DOHH2 (cell line): ENCODE measurements around the gene SCTR.

ENCODE experiments used
- H3F3A ChIP-seq: fragments of 200-600 bp; sonication (generic), shearing (Covaris generic); 2 replicates; pipeline ENCODE4 v1.6.0; 2016; ENCODE audit warnings: antibody characterized with exemption, mild to moderate bottlenecking; ENCODE audit not compliant: control insufficient read depth, insufficient read depth
- H3K27ac ChIP-seq: fragments of 200-600 bp; sonication (generic); 2 replicates; pipeline ENCODE4 v1.5.1; 2014; ENCODE audit warnings: low read depth, mild to moderate bottlenecking, low read length, moderate library complexity
- H3K27me3 ChIP-seq: fragments of 200-600 bp; sonication (generic); 2 replicates; pipeline ENCODE4 v1.6.1; 2014; ENCODE audit warnings: mild to moderate bottlenecking, low read length, mixed read lengths; ENCODE audit not compliant: control insufficient read depth
- H3K36me3 ChIP-seq: fragments of 200-600 bp; sonication (generic); 2 replicates; pipeline ENCODE4 v1.6.1; 2014; ENCODE audit warnings: mild to moderate bottlenecking, low read length, moderate library complexity, mixed read lengths; ENCODE audit not compliant: control insufficient read depth
- H3K4me1 ChIP-seq: fragments of 200-600 bp; sonication (generic); 2 replicates; pipeline ENCODE4 v1.6.1; 2014; ENCODE audit warnings: mild to moderate bottlenecking, low read length, mixed read lengths; ENCODE audit not compliant: control insufficient read depth
- H3K4me2 ChIP-seq: fragments of 200-600 bp; sonication (generic); 2 replicates; pipeline ENCODE4 v1.6.0; 2014; ENCODE audit warnings: mild to moderate bottlenecking, low read length, moderate library complexity
- H3K4me3 ChIP-seq: fragments of 200-600 bp; sonication (generic); 2 replicates; pipeline ENCODE4 v1.5.1; 2014; ENCODE audit warnings: mild to moderate bottlenecking, low read length, mixed read lengths
- H3K79me2 ChIP-seq: fragments of 200-600 bp; sonication (generic); 2 replicates; pipeline ENCODE4 v1.6.1; 2014; ENCODE audit warnings: mild to moderate bottlenecking, low read length, mixed read lengths; ENCODE audit not compliant: control insufficient read depth
- H3K9me2 ChIP-seq: fragments of 200-600 bp; sonication (generic); replicated peaks from 2 replicates; pipeline ENCODE4 v1.6.1; 2014; ENCODE audit warnings: mild to moderate bottlenecking, low read length, mixed read lengths; ENCODE audit not compliant: control insufficient read depth
- H3K9me3 ChIP-seq: fragments of 200-600 bp; sonication (generic); 2 replicates; pipeline ENCODE4 v1.6.1; 2014; ENCODE audit warnings: antibody characterized with exemption, low read length, mixed read lengths; ENCODE audit not compliant: control insufficient read depth, insufficient read depth
- H4K20me1 ChIP-seq: fragments of 200-600 bp; sonication (generic); 2 replicates; pipeline ENCODE4 v1.6.0; 2014; ENCODE audit warnings: low read depth, mild to moderate bottlenecking, antibody characterized with exemption, low read length, moderate library complexity; ENCODE audit not compliant: control insufficient read depth, insufficient read depth
- CTCF ChIP-seq: fragments of 200-600 bp; sonication (generic); IDR thresholded peaks from one replicate; pipeline ENCODE4 v1.5.1; 2014; ENCODE audit warnings: antibody characterized with exemption, mild to moderate bottlenecking, low read depth, low read length; ENCODE audit not compliant: poor library complexity, severe bottlenecking
- EZH2phosphoT487 ChIP-seq: fragments of 200-600 bp; sonication (generic); IDR thresholded peaks from 2 replicates; pipeline ENCODE4 v1.6.1; 2017; ENCODE audit warnings: borderline replicate concordance, mild to moderate bottlenecking, antibody characterized with exemption, low read length, moderate library complexity, mixed read lengths

SCTR gene

DNA sequence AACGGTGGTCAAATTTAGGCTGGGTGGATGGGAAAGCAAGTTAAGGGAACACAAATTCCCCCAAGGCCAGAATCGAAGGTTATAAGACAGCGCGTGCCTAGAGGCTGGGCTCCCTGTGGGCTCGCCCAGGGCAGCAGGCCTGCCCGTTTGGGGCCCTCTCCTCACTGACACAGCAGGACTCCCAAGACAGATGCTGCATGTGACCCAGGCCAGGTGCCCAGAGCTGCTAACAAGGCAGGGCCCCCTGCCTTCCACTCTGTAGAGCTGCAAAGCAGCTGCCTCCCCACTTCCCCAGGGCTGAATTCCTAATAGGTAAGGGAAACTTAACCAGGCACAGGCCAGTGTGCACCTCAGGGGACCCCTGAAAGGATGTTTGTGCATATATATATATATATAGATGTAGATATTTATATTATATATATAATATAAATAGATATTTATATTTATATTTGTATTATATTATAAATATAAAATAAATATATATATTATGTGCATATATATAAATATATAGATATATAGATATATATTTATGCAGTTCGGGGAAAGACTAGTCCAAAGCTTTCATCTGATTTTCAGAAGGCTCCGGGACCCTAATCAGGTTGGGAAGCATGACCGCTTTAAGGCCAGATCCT lies 48.9 kb downstream of the SCTR start:
- no peak for TF ChIP-seq CTCF
- no peak for TF ChIP-seq EZH2phosphoT487
- no peaks in the 10 kb centered on the region for H3K9me2 ChIP-seq

GRCh38 chr2:119474371-119475224 lies 49.7 kb downstream of the SCTR start:
- Histone ChIP-seq H3K27me3 (peaks cover 1% of the 10 kb centered on the region; the same call in 1 of the 2 replicates), H3K4me2 (no peak overlapping the region), H3K9me3 (no peaks in the 10 kb centered on the region), H3K79me2 (no peaks in the 10 kb centered on the region), H3K4me1 (no peaks in the 10 kb centered on the region), H3K27ac (no peak overlapping the region), H3K36me3 (no peaks in the 10 kb centered on the region), H3F3A (no peaks in the 10 kb centered on the region), H3K4me3 (no peak overlapping the region), H4K20me1 (no peaks in the 10 kb centered on the region), H3K9me2 (no peaks in the 10 kb centered on the region)
- no peak for TF ChIP-seq EZH2phosphoT487
- TF ChIP-seq CTCF: no peak

More for the DNA sequence above, 48.9 kb downstream of the SCTR start:
- Histone ChIP-seq H4K20me1 (no peaks in the 10 kb centered on the region), H3K9me3 (no peaks in the 10 kb centered on the region), H3K4me2 (no peak overlapping the region), H3K27me3 (no peaks in the 10 kb centered on the region), H3F3A (no peaks in the 10 kb centered on the region), H3K36me3 (no peaks in the 10 kb centered on the region), H3K79me2 (no peaks in the 10 kb centered on the region), H3K4me1 (no peaks in the 10 kb centered on the region), H3K27ac (no peak overlapping the region), H3K4me3 (no peak overlapping the region)

DNA sequence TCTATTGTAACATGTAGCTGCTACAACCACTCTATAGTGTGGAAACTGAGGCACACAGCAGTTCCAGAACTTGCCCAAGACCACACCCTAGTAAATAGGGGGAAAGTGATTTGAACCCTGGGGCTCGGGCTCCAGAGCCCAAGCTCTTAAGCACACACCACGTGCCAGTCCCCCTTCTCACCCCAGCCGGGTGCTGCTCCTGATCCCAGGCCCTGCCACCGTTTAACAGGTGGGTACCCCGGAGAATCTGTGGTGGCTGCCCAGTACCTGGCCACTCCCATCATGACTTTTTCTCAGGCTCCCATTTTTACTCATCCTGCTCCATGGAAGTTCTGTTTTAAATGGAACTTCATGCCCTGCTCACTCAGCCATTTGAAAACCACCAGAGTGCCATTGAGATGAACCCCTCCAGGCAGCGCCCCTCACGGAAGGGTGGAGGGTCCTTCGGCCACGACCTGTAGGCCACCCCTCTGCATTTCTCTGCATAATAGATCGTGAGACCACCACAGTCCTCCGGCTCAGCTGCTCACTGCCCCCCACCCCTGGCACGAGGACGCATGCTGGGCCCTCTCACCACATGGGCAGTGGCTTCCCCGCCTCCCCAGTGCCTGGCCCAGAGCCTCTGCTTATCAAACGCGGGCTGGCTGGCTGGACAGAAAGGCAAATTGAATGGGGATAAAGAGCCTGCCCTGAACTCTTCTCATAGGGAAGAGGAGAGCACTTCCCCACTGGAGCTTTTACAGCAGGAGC lies 50.5 kb downstream of the SCTR start:
- H3K4me3 ChIP-seq: no peak overlapping the region
- H3K4me2 ChIP-seq: no peak overlapping the region
- no peaks in the 10 kb centered on the region for H3K9me2 ChIP-seq
- no peaks in the 10 kb centered on the region for H4K20me1 ChIP-seq
- no peaks in the 10 kb centered on the region for H3K9me3 ChIP-seq
- no peaks in the 10 kb centered on the region for H3F3A ChIP-seq
- H3K36me3 ChIP-seq: no peaks in the 10 kb centered on the region
- H3K79me2 ChIP-seq: no peaks in the 10 kb centered on the region
- TF ChIP-seq CTCF: no peak
- TF ChIP-seq EZH2phosphoT487: no peak
- no peaks in the 10 kb centered on the region for H3K4me1 ChIP-seq
- H3K27me3 ChIP-seq: peaks cover 3% of the 10 kb centered on the region
- H3K27ac ChIP-seq: no peak overlapping the region
